Endothelial cell (in vitro differentiated cells): ENCODE data around the gene ZNF787. TPM values are rescaled to one million over a fixed set of nuclear protein-coding genes. Genes with fewer than 3 reads are reported as not detected.

Experiments
- DNase-seq: peaks from one replicate; pipeline ENCODE4 v3.0.0; 2021; ENCODE audit warnings: low spot score
- H3K27ac Mint-ChIP-seq: one replicate; pipeline ENCODE4 v1.8.0; 2021; ENCODE audit warnings: mixed read lengths, inconsistent platforms; ENCODE audit not compliant: unreplicated experiment
- H3K27me3 Mint-ChIP-seq: one replicate; pipeline ENCODE4 v1.8.0; 2021; ENCODE audit warnings: mild to moderate bottlenecking, moderate library complexity, mixed read lengths, inconsistent platforms; ENCODE audit not compliant: unreplicated experiment
- H3K36me3 Mint-ChIP-seq: one replicate; pipeline ENCODE4 v1.8.0; 2021; ENCODE audit warnings: mild to moderate bottlenecking, low read depth, mixed read lengths, inconsistent platforms; ENCODE audit not compliant: unreplicated experiment
- H3K4me1 Mint-ChIP-seq: one replicate; pipeline ENCODE4 v1.8.0; 2021; ENCODE audit warnings: mild to moderate bottlenecking, mixed read lengths, inconsistent platforms; ENCODE audit not compliant: unreplicated experiment
- H3K4me3 Mint-ChIP-seq: one replicate; pipeline ENCODE4 v1.8.0; 2021; ENCODE audit warnings: mild to moderate bottlenecking, mixed read lengths, inconsistent platforms; ENCODE audit not compliant: unreplicated experiment
- H3K9me3 Mint-ChIP-seq: one replicate; pipeline ENCODE4 v1.8.0; 2021; ENCODE audit warnings: mixed read lengths, inconsistent platforms; ENCODE audit not compliant: unreplicated experiment
- long read RNA-seq: library from polyadenylated mRNA; unstranded; transcript quantifications from one replicate; pipeline ENCODE4 v2.0.0, GENCODE V29; 2020; ENCODE audit not compliant: unreplicated experiment
- total RNA-seq: library from RNA; stranded (reverse); fragmentation: NEBNext Ultra II Directional; extraction: Animal tissue kit (Norgen Biotek cat#: 25700); gene quantifications from one replicate; pipeline ENCODE4 v1.2.1, GENCODE V29; 2021; ENCODE audit not compliant: unreplicated experiment
- TF ChIP-seq, protein P1 (sequence below): fragments of 200-600 bp; sonication (generic); IDR thresholded peaks from one replicate; pipeline ENCODE4 v1.5.0; 2021; ENCODE audit warnings: antibody characterized with exemption; ENCODE audit not compliant: unreplicated experiment

The ZNF787 gene
- 31.2 TPM for total RNA-seq
- long read RNA-seq, partial matches to known transcripts, result 0 of 1 reads
- long read RNA-seq, other reads (novel, unspliced or antisense), result 1 of 1 reads

GRCh38 chr19:56121180-56122167 is at the start of gene ZNF787:
TSS of gene ZNF787 (minus strand) at chr19:56121295. CDS start at chr19:56103217, 18,078 bp downstream.
- peak; percentile 99 for DNase-seq
- Mint-ChIP-seq H3K4me1 (peaks cover 22% of the 10 kb centered on the region), H3K36me3 (peaks cover 9% of the 10 kb centered on the region), H3K9me3 (no peaks in the 10 kb centered on the region), H3K4me3 (peak within 1 kb of the TSS; percentile 90), H3K27ac (peak within 1 kb of the TSS; percentile 89), H3K27me3 (peaks cover 16% of the 10 kb centered on the region)
- TF ChIP-seq, protein P1, sequence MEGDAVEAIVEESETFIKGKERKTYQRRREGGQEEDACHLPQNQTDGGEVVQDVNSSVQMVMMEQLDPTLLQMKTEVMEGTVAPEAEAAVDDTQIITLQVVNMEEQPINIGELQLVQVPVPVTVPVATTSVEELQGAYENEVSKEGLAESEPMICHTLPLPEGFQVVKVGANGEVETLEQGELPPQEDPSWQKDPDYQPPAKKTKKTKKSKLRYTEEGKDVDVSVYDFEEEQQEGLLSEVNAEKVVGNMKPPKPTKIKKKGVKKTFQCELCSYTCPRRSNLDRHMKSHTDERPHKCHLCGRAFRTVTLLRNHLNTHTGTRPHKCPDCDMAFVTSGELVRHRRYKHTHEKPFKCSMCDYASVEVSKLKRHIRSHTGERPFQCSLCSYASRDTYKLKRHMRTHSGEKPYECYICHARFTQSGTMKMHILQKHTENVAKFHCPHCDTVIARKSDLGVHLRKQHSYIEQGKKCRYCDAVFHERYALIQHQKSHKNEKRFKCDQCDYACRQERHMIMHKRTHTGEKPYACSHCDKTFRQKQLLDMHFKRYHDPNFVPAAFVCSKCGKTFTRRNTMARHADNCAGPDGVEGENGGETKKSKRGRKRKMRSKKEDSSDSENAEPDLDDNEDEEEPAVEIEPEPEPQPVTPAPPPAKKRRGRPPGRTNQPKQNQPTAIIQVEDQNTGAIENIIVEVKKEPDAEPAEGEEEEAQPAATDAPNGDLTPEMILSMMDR, result no peak

DNA sequence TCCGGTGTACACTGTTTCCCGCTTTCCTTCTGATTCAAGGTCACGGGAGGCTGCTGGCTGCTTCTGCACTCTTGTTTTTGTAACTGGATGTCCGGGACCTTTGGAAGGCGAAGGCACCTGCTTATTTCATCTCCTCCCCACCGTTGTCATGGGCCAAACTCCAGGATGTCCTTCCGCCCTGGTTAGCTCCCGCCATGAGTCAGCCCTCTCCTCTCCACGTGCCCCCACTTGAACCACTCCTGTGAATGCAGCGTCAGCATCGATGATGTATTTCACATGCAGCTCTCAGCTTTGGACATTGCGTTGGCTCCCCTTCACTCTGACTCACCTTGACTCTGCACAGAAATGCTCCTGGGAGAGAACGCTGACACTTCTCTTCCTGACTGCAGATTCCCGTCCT is 49.2 kb upstream of the ZNF787 start:
- DNase-seq, result no peak
- H3K27me3 Mint-ChIP-seq, result peaks cover 4% of the 10 kb centered on the region
- H3K9me3 Mint-ChIP-seq, result no peaks in the 10 kb centered on the region
- TF ChIP-seq, protein P1, result no peak
- no peaks in the 10 kb centered on the region for H3K4me1 Mint-ChIP-seq
- no peak overlapping the region for H3K4me3 Mint-ChIP-seq
- no peaks in the 10 kb centered on the region for H3K36me3 Mint-ChIP-seq
- H3K27ac Mint-ChIP-seq, result no peak overlapping the region

GRCh38 chr19:56167064-56167578 is 46.0 kb upstream of the ZNF787 start:
- no peaks in the 10 kb centered on the region for H3K4me1 Mint-ChIP-seq
- no peak overlapping the region for H3K4me3 Mint-ChIP-seq
- no peaks in the 10 kb centered on the region for H3K9me3 Mint-ChIP-seq
- no peaks in the 10 kb centered on the region for H3K27me3 Mint-ChIP-seq
- H3K36me3 Mint-ChIP-seq, result no peaks in the 10 kb centered on the region
- no peak overlapping the region for H3K27ac Mint-ChIP-seq
- TF ChIP-seq, protein P1, result no peak
- no peak for DNase-seq

DNA sequence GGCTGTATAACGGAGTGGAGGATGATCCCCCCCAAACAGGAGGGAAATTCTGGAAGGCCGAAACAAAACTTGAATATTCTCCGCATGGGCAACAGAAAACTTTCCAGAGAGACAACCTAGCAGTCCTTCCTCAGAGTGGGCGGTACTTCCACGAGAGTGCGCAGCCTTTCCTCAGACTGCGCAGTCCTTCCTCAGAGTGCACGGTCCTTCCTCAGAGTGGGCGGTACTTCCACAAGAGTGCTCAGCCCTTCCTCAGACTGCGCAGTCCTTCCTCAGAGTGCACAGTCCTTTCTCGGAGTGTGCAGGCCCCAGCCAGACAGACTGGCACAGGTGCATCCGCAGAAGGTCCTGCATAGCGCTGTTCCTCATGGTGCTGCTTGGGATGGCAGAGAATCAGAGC is 42.0 kb upstream of the ZNF787 start:
- H3K27ac Mint-ChIP-seq, result no peak overlapping the region
- no peaks in the 10 kb centered on the region for H3K4me1 Mint-ChIP-seq
- peaks cover 8% of the 10 kb centered on the region for H3K27me3 Mint-ChIP-seq
- TF ChIP-seq, protein P1, result no peak
- H3K36me3 Mint-ChIP-seq, result peaks cover 8% of the 10 kb centered on the region
- no peak overlapping the region for H3K4me3 Mint-ChIP-seq
- DNase-seq, result no peak
- H3K9me3 Mint-ChIP-seq, result no peaks in the 10 kb centered on the region
